Right lung (tissue), 5 donors: ENCODE results near the gene BTBD9. TPM values are rescaled to one million over a fixed set of nuclear protein-coding genes. Genes with fewer than 3 reads are reported as not detected.
A peak's percentile ranks its signal among the peaks of the same experiment; 100 is the strongest.
"Not testable (repeated sequence)": the region's sequence is repeated elsewhere in the genome, so short reads cannot be mapped to it uniquely, and the experiment has no call there.

ENCODE experiments used
- DNase-seq, 2 donors: peaks; one replicate each; pipeline ENCODE4 v3.0.0-alpha.2; 2013
- polyA plus RNA-seq, 5 donors: library from polyadenylated mRNA; unstranded; fragments of 120-200 nt; gene quantifications; one replicate each; pipeline versions ENCODE4 v1.2.1 to v1.2.3, GENCODE V29; 2013; ENCODE audit warnings: inconsistent platforms in 1 of 5, low replicate concordance in 1 of 5; ENCODE audit not compliant: insufficient read length in 5 of 5, insufficient read depth in 1 of 5

The BTBD9 gene
- polyA plus RNA-seq, 5 donors = 12.3 to 16.6 (median 14.2) TPM

DNA sequence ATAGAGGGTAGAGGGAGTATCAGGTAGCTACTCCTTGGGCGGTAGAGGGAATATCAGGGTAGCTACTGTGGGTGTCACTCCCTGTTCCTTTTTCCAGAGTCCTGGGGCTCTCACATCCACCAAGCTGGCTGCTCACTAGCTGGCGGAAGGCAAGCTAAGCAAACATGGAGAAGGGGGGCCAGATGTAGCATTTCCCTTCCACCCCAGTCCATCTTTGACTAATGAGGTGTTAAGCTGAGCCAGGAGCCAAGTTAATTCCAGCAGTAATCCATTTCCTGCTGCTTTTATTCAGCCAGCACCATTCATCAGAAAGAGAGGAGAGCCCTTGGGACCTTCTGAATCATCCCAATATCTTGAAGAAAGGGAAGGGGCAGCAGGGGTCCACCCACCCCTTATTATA is 490.2 kb downstream of the BTBD9 start:
- DNase-seq = peak; percentile 83 to 85

DNA sequence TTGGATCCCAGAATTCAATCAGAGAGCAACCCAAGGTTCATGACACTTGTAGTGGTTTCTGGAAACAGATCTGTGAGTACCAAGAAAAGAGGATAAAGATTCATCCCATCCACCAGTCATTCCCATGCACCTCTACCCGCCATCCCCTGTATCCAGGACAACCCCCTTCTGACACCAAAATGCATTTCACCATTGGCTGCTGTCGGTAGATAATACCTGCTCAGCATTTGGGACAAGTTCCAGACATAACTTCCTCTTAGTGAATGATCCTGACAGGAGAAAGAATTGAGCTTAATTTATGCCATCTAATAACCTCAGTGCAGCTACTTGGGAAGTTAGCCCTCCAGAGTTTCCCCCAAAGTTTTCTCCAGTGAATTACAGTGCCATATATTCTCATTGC is 491.1 kb downstream of the BTBD9 start:
- DNase-seq = no peak

GRCh38 chr6:38146734-38147027 is 493.0 kb downstream of the BTBD9 start:
- DNase-seq = no peak

DNA sequence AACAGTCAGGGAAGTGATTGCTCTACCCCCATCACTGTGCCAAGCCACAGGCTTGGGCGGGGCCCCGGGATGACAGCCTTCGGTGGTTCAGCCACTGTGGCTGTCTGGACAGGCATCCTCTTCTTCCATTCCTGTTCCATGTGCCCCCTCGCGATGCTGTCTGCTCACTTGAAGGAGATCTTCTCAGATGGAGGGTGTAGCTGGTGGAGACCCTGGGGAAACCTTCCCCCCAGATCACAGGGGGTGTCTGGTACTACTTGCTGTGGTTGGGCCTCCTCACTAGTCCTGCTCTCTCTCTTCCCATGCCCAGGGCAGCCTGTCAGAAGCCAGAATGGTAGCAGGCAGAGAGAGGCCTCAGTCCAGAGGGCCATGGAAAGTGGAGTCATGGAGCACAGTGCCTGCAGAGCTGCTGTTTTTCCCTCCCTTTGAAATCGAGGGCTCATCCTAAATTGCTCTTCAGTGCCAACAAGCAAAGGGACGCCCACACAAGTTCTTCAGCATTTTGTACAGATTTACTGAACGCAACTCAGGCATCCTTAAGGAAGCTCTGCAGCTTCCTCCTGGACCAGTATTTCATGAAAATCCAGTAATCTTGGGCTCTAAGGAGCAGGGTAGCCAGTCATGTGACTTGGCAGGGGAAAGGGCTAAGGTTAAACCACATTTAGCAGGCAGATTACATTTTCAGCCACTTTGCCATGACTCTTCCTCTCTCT is 493.6 kb downstream of the BTBD9 start:
- DNase-seq = no peak

- no peak for DNase-seq
Observed at GRCh38 chr6:38144365-38144945, 495.3 kb downstream of the BTBD9 start.

DNA sequence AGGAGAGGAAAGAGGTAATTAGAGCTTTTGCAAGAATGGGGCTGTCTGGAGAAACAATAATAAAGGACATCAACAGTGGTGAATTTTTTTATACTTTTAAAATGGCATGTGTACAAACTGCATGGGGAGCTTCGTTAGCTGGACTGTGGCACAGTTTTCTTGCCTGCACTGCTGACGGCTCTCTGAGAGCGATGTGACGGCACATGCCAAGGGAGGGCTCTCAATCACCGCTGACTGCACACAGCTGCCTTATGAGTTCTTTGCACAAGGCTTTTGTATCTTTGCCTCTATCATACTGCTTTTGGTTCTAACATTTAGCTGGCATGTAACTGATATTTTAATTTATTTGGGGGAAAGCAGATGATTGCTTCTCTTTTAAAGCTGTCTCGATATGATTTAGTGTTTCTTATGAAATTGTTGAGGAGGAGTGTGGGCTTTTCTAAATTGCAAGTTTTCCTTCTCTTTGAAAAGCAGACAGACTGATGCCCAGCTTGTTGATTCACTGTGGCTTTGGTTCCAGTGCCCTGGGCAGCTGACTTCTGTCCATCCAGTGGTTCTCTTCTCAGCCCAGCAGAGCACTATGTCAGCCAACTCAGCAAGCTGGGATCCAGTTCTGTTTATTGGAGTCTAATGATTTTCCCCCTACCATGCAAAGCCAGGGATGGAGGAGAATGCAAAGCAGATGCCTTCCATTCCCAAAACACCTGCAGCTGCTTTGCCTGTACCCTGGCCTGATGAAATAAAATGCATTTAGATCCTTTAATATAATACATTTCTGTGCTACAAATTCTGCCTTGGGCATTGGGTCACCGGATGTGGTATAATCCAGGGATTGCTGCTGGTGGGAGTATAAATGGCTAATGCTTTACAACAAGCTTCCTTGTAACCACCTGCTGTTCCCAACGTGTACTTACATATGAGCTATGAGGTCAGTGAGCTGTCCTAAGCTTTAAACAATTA is 496.3 kb downstream of the BTBD9 start:
- DNase-seq = peak in 1 of 2 donors; percentile 39

DNA sequence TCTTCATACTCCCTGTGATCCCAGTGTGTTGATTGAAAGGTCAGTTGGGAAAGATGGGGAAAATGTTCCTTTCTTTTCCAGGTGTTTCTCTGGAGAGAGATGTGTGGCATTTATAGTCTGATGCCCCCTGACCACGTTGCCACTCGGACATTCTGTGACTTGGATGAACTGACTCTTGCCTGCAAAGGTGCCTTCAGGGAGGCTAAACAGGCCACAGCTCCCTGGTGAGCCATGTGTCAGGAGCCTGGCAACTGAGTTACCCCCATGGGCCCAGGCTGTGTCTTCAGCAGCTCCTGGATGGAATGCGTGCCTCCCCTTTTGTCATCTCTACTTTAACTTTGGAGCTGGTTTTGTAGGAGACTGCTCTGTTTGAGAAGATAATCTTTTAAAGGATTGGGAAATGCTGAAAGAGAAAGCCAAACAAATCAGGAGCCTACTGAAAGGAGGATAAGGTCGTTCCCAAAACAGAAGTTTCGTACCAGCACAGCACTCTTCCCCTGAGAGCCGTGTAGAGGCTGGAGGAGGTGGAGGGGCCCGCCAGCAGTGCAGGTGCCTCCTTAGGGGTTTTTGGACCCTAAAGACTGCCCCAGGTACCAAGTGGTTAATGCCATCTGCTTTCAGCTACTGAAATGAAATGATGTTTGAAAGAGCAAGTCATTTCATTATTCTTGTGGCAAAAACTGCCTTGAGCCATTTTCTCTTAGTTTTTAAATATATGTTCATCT is 497.4 kb downstream of the BTBD9 start:
- DNase-seq = no peak

GRCh38 chr6:38141716-38142115 is 498.0 kb downstream of the BTBD9 start:
- no peak for DNase-seq

- DNase-seq = no peak
Observed at GRCh38 chr6:38141085-38141484, 498.6 kb downstream of the BTBD9 start.

- no peak for DNase-seq
Observed at GRCh38 chr6:38138374-38138773, 501.4 kb downstream of the BTBD9 start.

GRCh38 chr6:38137608-38138265 is 502.0 kb downstream of the BTBD9 start:
- no peak for DNase-seq

DNA sequence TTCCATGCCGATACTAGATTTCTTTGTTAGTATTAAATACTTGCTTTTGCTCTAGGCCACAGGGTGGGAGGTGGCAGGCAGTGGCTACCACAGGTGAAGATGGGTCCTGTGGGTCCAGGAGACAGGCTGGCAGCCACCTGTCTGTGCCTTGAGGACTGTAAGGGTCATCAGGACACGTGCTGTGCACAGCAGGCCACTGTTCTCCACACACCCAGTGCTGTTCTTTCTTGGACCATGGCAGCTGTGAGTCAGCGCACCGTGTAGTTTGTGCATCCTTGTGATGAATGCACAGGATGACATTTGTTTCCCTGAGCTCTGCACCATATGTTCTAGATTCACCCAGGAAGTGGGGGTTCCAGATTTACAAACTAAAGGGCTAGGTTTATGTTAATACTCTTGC is 503.2 kb downstream of the BTBD9 start:
- no peak for DNase-seq

DNA sequence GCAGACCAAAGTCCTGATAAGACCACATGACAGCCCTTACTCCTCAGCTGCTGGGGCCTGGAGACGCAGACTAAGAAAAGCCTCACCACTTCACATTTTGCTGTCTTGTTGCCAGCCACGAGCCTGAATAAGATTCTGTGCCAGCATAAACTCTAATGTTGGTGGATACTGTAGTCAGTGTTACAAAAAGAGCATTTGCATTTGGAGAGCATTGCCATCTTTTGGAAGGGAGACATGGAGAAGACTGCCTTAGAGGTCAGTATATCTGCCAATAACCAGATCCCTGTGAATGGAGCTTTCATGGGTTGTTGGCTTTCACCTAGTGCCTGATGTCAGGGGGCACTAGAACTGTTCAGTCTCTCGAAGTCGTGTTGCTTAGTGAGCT is 505.0 kb downstream of the BTBD9 start:
- no peak for DNase-seq

DNA sequence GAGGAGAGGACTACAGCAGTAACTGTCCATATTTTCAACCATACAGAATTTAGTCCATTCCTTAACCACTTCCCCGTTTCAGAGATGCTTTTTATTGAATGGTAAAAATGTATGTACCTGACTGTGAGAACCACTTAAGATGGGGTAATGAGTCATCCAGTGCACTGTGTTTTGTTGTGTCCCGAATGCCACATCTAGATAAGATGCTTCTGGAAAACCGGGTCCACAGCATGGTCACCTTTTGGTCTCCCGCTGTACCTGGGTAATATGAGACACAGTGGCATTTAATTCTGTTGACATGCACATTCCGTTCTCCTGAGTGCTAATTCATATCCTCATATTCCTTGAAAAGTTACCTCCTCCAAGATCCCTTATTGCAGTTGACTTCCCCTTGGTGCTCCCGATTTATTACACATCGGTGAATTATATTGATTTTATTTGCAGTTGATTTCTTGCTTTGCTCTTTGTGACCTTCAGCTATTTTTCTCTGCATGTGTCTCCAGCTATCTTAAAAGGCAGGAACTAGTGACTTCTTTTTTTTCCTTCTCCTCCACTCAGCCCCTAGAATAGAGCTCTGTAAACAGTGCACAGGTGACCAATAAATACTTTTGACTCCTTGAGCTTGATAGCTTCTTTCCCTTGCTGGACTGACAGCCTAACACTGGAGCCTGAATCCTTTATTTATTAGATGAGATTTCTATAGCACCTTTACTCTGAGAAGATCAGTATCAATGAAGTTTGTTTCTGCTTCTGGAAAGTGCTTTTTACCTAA is 505.6 kb downstream of the BTBD9 start:
- DNase-seq = no peak

DNA sequence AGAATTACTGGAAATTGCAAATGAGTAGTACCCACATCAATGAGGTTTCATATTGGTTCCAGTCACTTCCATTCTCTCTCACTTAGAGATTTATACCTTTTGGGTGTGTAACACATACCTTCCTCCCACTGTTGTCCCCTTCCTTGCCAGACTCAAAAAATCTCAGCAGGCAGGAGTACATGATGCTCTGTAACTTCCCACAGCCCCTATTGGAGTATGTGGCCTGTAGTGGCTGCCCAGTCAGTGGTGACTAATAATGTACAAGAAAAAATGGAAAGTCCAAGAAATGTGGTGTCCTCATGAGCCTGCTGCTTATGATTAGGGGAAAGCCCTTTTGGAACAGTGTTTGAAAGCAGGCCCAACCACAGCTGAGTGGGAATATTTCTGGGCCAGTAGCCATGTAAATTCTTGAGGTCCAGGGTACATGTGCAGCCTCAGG is 508.2 kb downstream of the BTBD9 start:
- DNase-seq = no peak

GRCh38 chr6:38127284-38127683 is 512.4 kb downstream of the BTBD9 start:
- no peak for DNase-seq

- not testable (repeated sequence) for DNase-seq
Observed at GRCh38 chr6:38124224-38124926, 515.4 kb downstream of the BTBD9 start.

DNA sequence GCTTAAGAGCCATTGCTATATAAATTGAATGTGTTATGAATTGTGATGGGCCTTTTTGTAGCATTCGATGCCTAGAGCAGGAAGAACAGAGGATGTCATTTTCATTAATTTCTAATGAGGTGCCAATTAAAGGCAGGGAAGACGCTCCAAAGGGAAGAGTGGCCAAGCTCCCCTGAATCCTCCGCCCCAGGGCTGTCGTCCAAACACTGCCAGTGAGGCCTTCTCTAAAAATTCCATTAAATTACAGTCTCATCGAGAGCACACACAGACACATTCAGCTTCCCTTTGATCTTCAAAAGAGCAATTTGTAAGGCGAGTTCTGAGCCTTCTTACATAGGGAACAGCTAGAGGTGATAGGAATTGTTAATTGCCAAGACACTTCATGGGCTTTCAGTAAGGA is 520.2 kb downstream of the BTBD9 start:
- DNase-seq = no peak

- no peak for DNase-seq
Observed at GRCh38 chr6:38118791-38119365, 520.9 kb downstream of the BTBD9 start.
